T-helper 2 cell treated with Interferon-gamma antibody and Interleukin-4, amounts not matched to agents 100 ng/mL and 5 ng/mL, for 36 hours (primary cell): ENCODE data around the gene KLK13. TPM values are rescaled to one million over a fixed set of nuclear protein-coding genes. Genes with fewer than 3 reads are reported as not detected.

Experiments used
- intact Hi-C: fragments of 100-400 bp; cut with micrococcal nuclease; formaldehyde crosslinking; loops from one replicate; pipeline ENCODE4 v1.15.1; 2023
- total RNA-seq: library from RNA; stranded (reverse); gene quantifications from 2 replicates; pipeline ENCODE4 v1.2.3, GENCODE V29; 2022

KLK13 gene
- total RNA-seq, 1 donor from 2014 or later = not detected

DNA sequence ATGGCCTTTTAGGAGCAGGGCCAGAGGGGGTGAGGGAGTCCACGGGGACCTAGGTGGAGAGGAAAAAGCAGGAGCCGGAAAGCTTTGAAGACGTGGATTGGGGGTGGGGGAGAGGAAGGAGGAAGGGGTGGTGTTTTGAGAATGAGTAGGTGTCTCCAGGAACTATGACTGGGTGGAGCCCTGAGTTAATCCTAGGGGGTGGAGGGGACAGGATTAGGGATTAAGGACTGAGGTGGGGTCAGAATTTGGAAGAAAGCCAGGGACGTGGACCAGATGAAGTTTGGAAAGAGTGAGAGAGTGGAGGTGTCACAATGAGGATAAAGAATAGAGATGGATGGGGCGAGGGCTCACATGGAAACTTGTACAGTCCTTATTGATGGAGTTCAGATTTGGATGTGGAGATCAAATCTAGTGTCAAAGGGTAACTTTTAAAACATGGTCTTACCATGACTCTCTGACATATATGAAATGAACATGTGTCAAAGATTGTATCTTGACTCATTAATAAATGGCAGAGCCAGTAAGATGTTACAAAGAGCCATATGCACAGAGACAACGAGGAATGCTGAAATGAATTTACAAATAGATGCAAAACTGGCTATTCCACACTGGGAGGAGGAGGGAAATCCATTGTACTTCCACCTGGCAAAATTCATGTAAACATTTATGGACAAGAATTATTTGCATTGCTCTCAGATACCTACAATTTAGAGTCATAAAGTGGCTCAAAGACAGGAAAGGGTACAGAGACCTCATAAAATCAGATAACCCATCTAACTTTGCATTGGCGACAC lies 1.7 kb upstream of the KLK13 start:
- intact Hi-C loops = no loop called here

DNA sequence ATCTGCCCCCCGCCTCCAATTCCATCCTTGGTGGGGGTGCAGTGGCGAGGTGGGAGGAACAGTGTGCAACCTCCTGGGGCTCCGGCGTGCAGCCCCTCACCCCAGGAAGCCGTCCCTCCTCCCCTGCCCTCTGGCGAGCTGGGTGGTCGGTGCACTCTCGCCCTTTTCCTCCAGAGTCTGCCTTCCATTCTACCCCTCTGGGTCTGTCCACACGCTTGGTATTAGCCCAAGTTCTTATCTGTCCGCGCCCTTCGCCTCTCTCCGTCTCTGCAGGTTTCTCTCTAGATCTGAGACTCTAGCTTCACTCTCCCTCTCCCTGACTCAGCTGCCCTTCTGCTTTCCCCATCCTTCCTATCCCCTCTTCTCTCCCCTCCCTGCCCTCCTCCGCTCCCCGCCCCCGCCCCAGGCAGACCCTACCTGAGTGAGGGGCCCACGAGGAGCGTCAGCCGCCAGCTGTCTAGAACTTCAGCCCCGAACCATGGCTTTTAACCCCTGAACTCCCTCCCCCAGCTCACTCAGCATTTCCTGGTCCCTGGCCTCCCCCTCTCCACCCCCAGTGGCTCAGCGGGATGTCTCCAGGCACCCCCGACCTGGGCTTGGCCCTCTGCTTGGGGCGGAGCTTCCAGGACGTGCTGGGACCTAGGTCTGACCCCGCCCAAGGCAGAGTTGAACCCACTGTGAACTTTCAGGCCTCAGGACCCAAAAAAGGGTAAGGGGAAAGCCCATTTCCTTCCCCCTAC lies 499 bp upstream of the KLK13 start:
- intact Hi-C loops = no loop called here

DNA sequence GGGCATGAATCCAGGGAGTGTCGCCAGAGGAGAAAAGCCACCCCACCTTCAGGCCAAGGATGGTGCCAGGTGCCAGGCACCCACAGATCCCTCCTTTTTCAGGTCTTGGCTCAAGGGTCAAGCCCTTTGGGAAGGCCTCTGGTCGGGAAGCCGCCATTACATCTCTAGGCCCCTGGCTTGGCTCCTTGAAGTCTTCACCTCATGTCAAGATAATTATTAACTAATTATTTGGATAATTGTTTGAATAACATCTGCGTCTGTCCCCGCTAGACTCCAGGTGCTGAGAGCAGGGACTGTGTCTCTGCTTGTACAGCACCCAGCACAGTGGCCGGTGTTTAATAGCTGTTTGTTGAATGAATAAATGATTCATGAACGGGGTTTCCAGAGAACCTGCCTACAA lies 1.2 kb downstream of the KLK13 start:
- intact Hi-C loops = no loop called here

DNA sequence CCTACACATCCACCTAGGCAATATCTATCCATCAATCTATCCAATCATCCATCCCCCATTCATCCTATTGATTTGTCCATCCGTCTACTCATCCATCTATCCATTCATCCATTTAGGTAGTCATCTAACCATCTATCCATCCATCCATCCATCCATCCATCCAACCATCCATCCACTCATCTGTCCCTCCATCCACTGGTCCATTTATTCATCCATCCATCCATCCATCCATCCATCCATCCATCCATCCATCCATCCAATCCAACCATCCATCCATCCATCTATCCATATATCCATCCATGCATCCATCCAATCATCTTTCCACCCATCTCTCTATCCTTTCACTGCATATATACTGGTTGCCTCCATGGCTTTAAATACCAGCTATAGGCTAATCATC lies 3.9 kb downstream of the KLK13 start:
- intact Hi-C loops = no loop called here

DNA sequence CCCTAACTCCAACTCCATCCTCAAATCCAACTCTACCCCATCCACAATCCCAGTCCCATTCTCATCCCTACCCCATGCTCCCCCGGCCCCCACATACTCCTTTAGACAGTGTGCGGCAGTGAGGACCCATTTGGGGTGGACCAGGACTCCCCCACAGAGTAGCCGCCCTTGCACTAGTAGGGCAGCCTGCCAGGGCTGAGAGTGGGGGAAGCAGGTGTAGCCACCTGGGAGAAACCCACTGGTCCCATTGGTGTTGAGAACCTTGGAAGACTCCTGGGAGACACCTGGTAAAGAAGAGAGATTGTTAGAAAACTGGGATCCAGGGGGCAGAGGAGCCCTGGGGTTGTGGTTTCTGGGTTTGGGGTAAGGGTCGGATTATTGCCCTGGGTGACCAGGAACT lies 4.6 kb downstream of the KLK13 start:
- intact Hi-C loops = no loop called here

DNA sequence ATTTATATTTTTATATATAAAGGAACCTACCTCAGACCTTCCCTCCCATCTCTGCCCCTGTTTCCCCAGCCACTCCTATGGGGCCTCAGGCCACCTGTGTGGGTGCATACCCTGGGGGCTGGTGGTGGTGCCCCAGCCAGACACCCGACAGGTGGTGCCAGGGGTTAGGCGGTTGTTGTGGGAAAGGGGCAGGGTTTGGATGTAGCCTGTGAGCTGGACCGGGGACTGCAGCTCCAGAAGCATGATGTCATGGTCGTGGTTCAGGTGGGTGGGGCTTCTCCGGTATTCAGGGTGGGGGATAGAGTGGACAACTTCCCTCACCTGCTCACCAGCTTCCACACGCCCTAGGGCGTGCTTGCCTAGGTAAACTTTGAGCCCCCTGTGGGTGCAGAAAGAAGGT lies 5.2 kb downstream of the KLK13 start:
- intact Hi-C loops = no loop called here

DNA sequence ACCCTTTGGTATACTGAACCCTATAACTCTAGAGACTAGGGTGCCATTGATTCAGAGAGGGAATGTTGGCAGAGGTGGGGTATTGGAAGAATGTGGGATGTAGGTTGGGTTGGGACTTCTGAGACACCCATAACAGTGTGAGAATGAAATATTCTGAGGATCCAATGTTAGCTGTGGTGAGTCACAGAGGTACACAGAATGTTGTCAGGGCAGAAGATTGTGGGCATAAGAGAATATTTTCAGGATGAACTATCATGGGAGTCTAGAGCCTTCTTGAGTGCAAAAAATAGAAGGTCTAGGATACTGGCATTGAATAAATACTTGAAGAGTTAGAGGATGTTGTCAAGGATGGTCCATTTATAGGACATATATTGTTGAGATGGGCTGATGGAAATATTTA lies 9.0 kb downstream of the KLK13 start:
- intact Hi-C loops = no loop called here

DNA sequence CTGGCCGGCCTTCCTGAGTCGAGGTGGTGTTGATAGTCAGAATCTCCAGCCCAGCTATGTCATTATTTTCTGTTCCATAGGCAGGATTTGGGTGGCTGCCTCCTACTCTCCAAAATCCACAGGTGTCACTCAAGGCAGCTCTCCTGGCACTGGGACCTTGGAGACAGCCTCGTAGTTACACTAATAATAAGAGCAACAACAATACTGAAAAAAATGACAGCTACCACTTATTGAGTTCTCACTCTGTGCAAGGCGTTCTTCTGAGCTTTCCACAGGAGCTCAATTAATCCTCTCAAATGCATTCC lies 17.9 kb downstream of the KLK13 start:
- intact Hi-C loops = no loop called here

DNA sequence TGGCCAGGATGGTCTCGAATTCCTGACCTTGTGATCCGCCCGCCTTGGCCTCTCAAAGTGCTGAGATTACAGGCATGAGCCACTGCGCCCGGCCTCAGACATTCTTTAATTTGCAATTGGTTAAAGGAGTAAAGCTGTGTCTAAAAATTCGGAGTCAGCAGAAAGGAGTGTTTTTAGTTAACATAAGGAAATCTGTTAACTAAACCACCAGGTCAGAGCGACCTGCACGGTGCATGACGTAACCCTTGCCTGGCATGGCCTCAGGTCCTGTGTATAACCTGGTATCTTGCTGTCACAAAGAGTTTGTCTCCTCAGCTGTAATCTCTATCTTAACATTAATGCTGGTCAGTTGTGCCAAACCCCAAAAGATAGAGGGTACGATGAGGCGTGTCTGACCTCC lies 20.6 kb downstream of the KLK13 start:
- intact Hi-C loops = no loop called here

DNA sequence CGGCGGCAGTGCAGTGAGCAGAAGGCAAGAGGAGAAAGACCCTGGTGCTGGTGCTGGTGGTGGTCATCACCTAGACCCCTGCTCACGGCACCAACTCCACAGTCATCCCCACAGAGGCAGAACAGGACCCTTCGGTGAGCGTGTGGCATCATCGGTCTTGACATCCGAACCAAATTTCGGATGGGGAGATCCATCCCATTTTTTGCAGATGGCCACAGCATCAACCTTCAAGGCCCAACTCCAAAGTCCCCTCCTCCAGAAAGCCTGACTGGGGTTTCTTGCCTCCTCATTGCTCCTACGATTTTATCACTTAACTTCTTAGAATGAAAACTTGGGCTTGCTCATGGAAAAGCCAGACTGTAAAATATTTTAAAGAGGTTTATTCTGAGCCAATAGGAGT lies 21.4 kb downstream of the KLK13 start:
- intact Hi-C loops = no loop called here

DNA sequence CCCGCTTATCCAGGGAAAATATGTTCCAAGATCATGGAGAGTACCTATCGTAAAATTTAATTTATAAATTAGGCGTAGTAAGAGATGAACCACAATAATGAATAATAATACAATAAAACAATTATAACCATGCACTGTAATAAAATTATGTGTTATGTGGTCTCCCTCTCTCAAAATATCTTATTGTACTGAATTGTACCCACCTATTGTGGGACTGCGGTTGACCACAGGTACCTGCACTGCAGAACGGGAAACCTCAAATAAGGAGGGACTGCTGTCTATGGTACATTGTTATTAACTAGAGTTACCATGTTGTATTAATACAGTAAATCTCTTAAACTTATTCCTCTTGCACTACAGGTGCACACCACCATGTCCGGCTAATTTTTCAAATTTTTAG lies 24.7 kb downstream of the KLK13 start:
- intact Hi-C loops = no loop called here

DNA sequence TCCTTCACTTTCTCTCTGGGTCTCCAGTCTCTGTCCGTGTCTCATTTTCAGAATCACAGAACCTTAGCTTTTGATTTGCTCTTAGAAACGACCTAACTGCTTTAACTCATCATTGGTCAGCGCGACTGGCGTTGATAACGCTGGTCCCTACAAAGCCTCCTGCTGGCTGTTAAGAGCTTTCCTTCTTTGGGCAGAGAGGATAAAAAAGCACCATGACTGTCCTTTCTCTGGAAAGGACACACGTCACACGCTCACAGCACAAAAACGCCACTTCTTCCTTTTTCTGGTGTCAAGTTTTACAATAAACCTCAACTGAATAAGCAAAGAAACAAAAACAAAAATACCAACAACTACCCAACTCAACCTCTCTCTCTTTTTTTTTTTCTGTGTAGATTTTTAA lies 28.4 kb downstream of the KLK13 start:
- intact Hi-C loops = no loop called here

DNA sequence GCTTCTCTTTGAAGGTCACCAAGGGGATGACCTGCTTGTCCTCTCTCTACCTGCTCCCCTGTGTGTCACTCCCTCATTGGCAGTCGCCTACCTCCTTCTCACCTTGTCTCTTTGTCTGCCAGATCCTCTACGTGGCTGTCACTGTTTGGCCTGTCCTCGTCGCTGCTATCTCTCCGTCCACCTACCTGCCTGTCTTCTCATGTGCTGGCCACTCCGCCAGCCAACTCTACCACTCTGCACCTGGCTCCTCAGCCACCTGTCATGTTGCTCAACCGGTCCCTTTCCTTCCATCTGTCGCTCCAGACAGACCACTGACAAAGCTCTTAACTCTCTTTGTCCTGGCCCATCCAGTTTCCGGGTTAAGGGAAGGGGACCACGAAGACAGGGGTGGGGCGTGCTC lies 30.2 kb downstream of the KLK13 start, which contains the start of gene KLK12:
Gene KLK12, minus strand, starts transcription at position 299 of the 400 bp plus-strand sequence. CDS start 381 bp downstream, outside the sequence.
- intact Hi-C loops = no loop called here

DNA sequence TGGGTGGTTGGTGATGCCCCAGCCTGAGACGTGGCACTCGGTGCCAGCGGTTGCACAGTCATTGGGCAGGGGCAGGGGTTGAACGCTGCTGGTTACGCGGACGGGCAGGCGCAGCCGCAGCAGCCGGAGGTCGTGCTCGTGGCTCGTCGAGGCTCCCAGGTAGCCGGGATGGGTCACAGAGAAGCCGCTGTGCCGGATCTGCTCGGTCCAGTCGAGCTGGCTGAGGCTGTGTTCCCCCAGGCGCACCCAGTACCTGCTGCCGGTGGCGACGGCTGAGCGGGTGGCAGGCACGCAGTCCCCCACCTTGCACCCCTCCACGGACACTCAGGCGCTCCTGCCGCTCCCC lies 33.0 kb downstream of the KLK13 start:
- intact Hi-C loops = no loop called here

DNA sequence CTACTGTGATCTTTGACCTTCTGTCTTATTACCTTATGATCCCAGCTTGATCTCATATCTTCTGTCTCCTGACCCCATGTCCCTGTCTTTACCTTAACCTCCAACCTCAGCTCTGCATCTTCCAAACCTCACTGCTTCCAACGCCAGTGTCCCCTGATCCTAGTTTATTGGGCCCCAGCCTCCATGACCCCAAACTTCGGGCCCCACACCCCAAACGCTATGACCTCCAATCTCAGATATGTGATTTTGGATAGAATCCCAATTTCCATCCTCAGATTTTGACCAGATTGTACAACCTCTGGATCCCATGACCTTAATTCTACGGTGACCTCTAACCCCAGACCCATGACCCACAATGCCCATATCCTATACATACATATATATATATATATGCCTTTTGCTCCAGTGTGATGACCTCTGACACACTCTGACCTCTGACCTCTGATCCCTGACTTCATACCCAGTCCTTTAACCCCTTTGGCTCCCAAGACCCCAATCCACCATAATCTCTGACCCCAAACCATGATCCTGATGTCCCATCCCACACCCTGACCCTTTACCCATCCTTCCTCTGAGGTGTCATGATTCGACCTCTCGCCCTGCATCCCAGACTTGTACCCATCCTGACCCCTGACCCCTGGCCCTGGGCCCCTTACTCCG lies 33.5 kb downstream of the KLK13 start:
- intact Hi-C loops = no loop called here

DNA sequence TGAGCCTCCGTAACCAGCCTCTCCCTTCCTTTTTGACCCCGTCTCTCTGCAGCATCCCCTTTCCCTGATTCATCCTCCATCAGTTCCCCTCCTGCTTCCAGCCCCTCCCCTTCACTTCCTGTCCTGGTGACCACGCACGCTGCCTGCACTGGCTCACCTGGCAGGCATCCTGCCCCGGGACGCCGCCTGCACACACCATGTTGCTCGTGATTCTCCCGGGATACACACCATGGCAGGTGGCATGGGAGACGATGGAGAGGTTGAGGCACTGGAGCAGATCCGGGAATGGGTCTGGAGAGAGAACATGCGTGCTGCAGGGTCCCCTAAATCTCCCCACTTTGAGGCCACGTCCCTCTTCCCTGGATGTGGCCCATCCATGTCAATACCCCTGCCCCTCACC lies 34.3 kb downstream of the KLK13 start:
- intact Hi-C loops = no loop called here

DNA sequence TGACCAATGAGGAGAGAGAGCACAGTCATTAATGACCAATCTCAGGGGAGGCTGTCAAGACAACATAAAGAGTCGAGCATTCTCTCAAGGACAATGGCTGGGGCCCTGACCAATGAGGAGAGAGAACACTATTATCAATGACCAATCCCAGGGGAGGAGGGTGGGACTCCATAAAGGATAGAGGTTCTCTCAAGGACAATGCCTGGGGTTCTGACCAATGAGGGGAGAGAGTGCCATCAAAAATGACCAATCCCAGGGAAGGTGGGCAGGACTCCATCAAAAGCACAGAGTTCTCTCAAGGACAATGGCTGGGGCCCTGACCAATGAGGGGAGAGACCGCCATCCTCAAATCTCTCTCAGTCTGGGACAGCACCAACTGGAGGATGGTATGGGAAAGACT lies 35.2 kb downstream of the KLK13 start:
- intact Hi-C loops = no loop called here

DNA sequence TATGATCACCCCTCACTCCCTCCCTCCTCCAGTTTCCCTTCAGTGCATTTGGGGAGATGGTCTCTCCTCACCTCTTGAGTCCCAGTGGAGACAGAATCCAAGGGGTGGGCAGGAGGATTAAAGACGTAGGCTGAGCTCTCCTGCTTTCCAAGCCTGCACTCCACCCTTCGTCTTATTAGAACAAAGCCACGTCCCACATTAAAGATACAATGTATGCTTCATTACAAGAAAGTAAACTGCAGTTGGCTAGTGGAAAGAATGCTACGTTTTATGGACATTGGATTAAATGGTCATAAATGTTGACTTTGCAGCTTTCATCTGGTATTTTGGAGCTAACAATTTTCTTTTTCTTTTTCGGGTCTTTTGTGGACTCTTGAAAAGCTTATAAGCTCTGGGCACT lies 37.0 kb downstream of the KLK13 start:
- intact Hi-C loops = no loop called here

DNA sequence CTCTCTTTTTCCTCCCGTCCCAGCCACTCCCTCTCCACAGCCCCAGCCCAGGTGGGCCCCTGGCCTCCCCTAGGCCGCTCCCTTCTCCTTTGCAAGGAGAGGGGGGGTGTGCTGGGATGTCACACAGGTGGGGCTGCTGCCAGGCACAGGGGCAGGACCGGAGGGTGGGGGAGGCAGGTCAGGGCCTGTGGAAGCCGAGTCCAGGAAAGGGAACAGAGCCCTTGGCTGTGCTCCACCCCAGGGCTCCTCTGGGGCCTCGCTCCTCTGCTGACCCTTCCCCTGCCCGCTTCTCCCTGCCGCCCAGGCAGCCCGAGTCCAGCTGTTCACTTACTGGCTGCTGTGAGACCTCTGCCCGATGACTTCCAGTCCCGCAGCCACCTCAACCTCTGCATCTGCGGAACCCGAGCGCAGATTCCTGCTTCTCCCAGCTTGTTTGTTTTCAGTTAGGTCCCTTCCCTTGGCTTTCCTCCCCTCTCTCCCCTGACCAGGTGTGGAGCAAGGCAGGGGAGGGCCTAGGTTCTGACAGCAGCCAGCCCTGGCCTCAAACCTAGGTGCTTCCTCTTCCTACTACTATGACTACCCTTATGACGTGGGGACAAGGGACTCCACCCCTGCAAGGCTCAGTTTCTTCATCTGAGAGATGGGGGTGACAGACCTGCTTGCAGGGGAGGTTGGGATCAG lies 37.6 kb downstream of the KLK13 start:
- intact Hi-C loops = no loop called here

DNA sequence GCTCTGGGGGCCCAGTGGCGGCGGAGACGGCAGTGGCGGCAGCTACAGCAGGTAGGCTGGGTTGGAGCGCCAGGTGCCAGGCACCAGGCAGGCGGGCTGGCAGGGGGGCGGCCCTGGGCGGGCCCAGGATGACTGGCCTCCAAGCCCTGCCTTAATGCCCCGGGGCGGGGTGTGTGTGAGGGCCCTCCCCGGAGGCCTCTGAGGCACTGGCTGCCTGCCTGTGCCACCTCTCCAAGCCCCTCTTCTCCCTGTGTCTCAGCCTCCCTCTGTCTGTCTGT lies 38.4 kb downstream of the KLK13 start, which contains the start of gene KLK11:
Gene KLK11, minus strand, starts transcription at position 63 of the 278 bp plus-strand sequence. CDS start 985 bp downstream, outside the sequence.
- intact Hi-C loops = no loop called here

DNA sequence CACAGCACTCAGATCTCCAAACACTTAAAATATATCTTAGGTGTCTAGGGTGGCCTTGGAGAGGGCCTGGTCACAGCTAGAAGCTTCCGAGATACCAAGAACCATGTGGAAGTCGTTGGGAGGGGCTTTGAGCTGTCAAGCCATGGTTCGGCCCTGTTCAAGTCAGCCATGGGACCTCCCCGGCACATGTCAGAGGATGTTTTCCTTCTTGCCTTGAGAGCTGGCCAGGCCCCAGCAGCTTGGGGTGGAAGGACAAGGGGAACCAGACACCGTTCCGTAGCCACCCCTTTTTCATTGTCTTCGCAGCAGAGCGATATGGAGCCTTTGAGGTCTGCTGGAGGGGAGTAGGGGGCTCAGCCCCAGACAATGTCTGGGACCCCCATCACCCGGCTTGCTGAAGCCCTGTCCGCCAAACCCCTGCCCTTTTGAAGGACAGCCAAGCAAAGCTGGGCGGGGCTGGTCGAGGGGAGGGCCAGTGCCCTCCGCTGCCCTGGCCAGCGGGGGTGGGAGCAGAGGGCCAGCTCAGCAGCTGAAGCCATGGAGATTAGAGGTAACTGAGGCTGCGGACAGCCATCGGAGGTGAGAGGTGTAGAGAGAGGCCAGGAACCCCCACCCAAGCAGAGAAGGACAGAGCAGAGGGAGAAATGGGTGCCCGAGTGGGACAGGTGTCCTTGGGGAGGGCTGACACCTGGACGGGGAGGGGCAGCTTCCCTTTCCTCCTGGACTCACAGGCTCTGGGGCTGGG lies 38.9 kb downstream of the KLK13 start:
- intact Hi-C loops = no loop called here
